ENCODE measurements around the gene MS4A8. TPM values are rescaled to one million over a fixed set of nuclear protein-coding genes. Genes with fewer than 3 reads are reported as not detected.

Gene MS4A8
- total and polyA plus RNA-seq, 10 of the 15 experiments (the other 5 are each of a cell fraction or from before 2014, with no cell fraction given): 0.04 TPM; not detected in 9

DNA sequence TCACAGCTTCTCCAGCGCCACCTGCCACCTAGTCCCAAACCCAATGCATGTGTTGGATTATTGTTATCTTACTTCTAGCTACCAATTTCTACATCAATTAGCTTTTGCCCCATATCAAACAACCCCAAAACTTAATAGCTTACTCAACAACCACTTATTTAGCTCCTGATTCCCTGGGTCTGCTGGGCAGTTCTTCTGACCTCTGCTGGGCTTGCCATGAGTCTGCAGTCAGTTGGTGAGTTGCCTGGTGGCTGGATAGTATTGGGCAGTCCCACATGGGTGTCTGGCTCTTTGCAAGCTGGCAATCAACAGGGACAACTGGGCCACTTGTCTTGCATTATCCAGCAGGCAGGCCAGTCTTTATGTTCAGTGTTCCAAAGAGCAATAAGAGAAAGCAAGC lies 43.6 kb downstream of the MS4A8 start:
- SMC1A ChIA-PET (ENCODE audit: uncharacterized antibody, unreplicated experiment): interaction anchor here (0.6 kb wide), 1 partner anchor 840 kb away, joined by 3 read pairs; no protein-coding TSS in a partner anchor

DNA sequence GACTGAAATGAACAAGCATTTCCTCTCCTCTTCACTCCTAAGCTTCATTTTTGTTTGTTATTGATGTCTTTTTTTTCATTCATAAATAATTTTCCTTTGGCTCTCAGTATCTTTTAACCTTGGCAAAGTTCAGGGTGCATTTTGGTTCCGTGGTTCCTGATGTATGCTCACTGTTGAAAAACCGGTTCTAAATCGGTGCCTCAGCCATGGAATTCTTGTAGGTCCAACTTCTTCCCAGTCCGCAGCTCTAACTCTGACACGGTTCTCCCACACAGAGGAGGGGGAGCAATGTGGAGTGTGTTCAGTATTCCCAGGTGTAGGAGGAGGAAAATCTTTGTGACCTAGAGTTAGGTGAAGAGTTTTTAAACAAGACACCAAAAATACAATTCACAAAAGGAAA lies 44.7 kb downstream of the MS4A8 start:
- Histone ChIP-seq H3K9ac (ENCODE audit: control insufficient read depth, insufficient read depth, low read length) (no peak overlapping the region), H3K27ac (ENCODE audit: control insufficient read depth, insufficient read depth) (no peak overlapping the region), H3K79me2 (ENCODE audit: control insufficient read depth, insufficient read depth, low read length) (no peaks in the 10 kb centered on the region), H3K4me2 (ENCODE audit: control insufficient read depth, insufficient read depth) (no peak overlapping the region), H3K27me3 (replicated peaks in 1 of 2; ENCODE audit: control insufficient read depth in 2 of 2, insufficient read depth in 2 of 2, low read length in 1 of 2) (no peaks in the 10 kb centered on the region), H2AFZ (ENCODE audit: control insufficient read depth, low read depth, low read length) (no peak overlapping the region), H3K9me3 (replicated peaks; ENCODE audit: control insufficient read depth, insufficient read depth, low read length) (no peaks in the 10 kb centered on the region; the same call in 2 of the 3 replicates), H3K36me3 (ENCODE audit: control insufficient read depth in 2 of 2, insufficient read depth in 2 of 2, low read length in 1 of 2) (no peaks in the 10 kb centered on the region), H3K4me1 (ENCODE audit: control insufficient read depth, insufficient read depth, low read length) (no peaks in the 10 kb centered on the region), H4K20me1 (ENCODE audit: control insufficient read depth, insufficient read depth) (no peaks in the 10 kb centered on the region), H3K4me3 (no peak overlapping the region)
- ChIA-PET CTCF (interaction anchor here (1.1 kb wide), 1 partner anchor 86 kb away, joined by 3 read pairs; no protein-coding TSS in a partner anchor), RAD21 (ENCODE audit: unreplicated experiment) (no interaction called here), POLR2A (no interaction called here), SMC1A (ENCODE audit: uncharacterized antibody, unreplicated experiment) (no interaction called here)
- DNase-seq (ENCODE audit: low read depth, low spot score) (no peak), FAIRE-seq (no peak), ATAC-seq (no peak)
- in situ Hi-C loops (cut with MboI) (no loop called here), intact Hi-C loops (cut with micrococcal nuclease; ENCODE audit: unreplicated experiment) (no loop called here)
- BruUV-seq (replicated peaks): no TSS peak
- 76% methylated on average over 5 of the region's 5 CpGs for WGBS (ENCODE audit: insufficient coverage, insufficient replicate concordance, low lambda C conversion rate, missing lambda C conversion rate)
- TF ChIP-seq BRCA1 (IDR thresholded peaks at IDR 0.05; ENCODE audit: low read depth, low read length): no peak
- TF ChIP-seq YY1 (IDR thresholded peaks at IDR 0.05; ENCODE audit: low read depth, low read length): no peak
- no peak for TF ChIP-seq EZH2 (IDR thresholded peaks at IDR 0.05; ENCODE audit: borderline replicate concordance, control insufficient read depth, low read depth, low read length)
- TF ChIP-seq, protein P1, sequence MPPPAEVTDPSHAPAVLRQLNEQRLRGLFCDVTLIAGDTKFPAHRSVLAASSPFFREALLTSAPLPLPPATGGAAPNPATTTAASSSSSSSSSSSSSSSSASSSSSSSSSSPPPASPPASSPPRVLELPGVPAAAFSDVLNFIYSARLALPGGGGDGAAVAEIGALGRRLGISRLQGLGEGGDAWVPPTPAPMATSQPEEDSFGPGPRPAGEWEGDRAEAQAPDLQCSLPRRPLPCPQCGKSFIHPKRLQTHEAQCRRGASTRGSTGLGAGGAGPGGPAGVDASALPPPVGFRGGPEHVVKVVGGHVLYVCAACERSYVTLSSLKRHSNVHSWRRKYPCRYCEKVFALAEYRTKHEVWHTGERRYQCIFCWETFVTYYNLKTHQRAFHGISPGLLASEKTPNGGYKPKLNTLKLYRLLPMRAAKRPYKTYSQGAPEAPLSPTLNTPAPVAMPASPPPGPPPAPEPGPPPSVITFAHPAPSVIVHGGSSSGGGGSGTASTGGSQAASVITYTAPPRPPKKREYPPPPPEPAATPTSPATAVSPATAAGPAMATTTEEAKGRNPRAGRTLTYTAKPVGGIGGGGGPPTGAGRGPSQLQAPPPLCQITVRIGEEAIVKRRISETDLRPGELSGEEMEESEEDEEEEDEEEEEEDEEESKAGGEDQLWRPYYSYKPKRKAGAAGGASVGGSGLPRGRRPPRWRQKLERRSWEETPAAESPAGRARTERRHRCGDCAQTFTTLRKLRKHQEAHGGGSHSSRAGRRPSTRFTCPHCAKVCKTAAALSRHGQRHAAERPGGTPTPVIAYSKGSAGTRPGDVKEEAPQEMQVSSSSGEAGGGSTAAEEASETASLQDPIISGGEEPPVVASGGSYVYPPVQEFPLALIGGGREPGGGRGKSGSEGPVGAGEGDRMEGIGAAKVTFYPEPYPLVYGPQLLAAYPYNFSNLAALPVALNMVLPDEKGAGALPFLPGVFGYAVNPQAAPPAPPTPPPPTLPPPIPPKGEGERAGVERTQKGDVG (CRISPR knock-in tag; IDR thresholded peaks at IDR 0.05): no peak
- TF ChIP-seq, protein P2, sequence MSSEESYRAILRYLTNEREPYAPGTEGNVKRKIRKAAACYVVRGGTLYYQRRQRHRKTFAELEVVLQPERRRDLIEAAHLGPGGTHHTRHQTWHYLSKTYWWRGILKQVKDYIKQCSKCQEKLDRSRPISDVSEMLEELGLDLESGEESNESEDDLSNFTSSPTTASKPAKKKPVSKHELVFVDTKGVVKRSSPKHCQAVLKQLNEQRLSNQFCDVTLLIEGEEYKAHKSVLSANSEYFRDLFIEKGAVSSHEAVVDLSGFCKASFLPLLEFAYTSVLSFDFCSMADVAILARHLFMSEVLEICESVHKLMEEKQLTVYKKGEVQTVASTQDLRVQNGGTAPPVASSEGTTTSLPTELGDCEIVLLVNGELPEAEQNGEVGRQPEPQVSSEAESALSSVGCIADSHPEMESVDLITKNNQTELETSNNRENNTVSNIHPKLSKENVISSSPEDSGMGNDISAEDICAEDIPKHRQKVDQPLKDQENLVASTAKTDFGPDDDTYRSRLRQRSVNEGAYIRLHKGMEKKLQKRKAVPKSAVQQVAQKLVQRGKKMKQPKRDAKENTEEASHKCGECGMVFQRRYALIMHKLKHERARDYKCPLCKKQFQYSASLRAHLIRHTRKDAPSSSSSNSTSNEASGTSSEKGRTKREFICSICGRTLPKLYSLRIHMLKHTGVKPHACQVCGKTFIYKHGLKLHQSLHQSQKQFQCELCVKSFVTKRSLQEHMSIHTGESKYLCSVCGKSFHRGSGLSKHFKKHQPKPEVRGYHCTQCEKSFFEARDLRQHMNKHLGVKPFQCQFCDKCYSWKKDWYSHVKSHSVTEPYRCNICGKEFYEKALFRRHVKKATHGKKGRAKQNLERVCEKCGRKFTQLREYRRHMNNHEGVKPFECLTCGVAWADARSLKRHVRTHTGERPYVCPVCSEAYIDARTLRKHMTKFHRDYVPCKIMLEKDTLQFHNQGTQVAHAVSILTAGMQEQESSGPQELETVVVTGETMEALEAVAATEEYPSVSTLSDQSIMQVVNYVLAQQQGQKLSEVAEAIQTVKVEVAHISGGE (CRISPR knock-in tag; IDR thresholded peaks at IDR 0.05): no peak
- no peak for TF ChIP-seq NR2F1 (conservative IDR thresholded peaks at IDR 0.05)
- TF ChIP-seq SMARCA5 (IDR thresholded peaks at IDR 0.05): no peak
- TF ChIP-seq KDM1A (IDR thresholded peaks at IDR 0.05; ENCODE audit: borderline replicate concordance): no peak
- no peak for TF ChIP-seq TAF1 (IDR thresholded peaks at IDR 0.05; ENCODE audit: borderline replicate concordance, low read depth, low read length)
- TF ChIP-seq MYC (IDR thresholded peaks at IDR 0.05; ENCODE audit: insufficient read depth, insufficient read length, insufficient replicate concordance, low read length, severe bottlenecking): no peak

More for the DNA sequence above, 43.6 kb downstream of the MS4A8 start:
- TF ChIP-seq TBL1XR1 (IDR thresholded peaks at IDR 0.05; ENCODE audit: low read depth, low read length) (no peak), PML (IDR thresholded peaks at IDR 0.05; ENCODE audit: low read length) (no peak), EZH2 (IDR thresholded peaks at IDR 0.05; ENCODE audit: borderline replicate concordance, control insufficient read depth, low read depth, low read length) (no peak), ZNF274 (IDR thresholded peaks at IDR 0.05; ENCODE audit: insufficient read depth, insufficient read length) (no peak)
- ChIA-PET RAD21 (ENCODE audit: unreplicated experiment) (no interaction called here), CTCF (interaction anchor here (2.0 kb wide), 1 partner anchor 13 kb away, joined by 6 read pairs; the partner anchor contains the start of gene MS4A15), POLR2A (no interaction called here)
- 0% methylated on average over 1 of the region's 1 CpG for WGBS (ENCODE audit: insufficient coverage, insufficient replicate concordance, low lambda C conversion rate, missing lambda C conversion rate)
- no peak overlapping the region for H3K9ac ChIP-seq (ENCODE audit: control insufficient read depth, insufficient read depth, low read length)
- intact Hi-C loops (cut with micrococcal nuclease; ENCODE audit: unreplicated experiment): no loop called here
- H3K27ac ChIP-seq (ENCODE audit: control insufficient read depth, insufficient read depth): no peak overlapping the region
- ATAC-seq (no peak), FAIRE-seq (no peak), DNase-seq (ENCODE audit: low read depth, low spot score) (no peak)
- H3K4me2 ChIP-seq (ENCODE audit: control insufficient read depth, insufficient read depth): no peak overlapping the region
- H4K20me1 ChIP-seq (ENCODE audit: control insufficient read depth, insufficient read depth): no peaks in the 10 kb centered on the region
- H3K9me3 ChIP-seq (replicated peaks; ENCODE audit: control insufficient read depth, insufficient read depth, low read length): no peaks in the 10 kb centered on the region; the same call in 2 of the 3 replicates
- no peaks in the 10 kb centered on the region for H3K4me1 ChIP-seq (ENCODE audit: control insufficient read depth, insufficient read depth, low read length)
- H3K36me3 ChIP-seq (ENCODE audit: control insufficient read depth in 2 of 2, insufficient read depth in 2 of 2, low read length in 1 of 2): no peaks in the 10 kb centered on the region
- no peaks in the 10 kb centered on the region for H3K79me2 ChIP-seq (ENCODE audit: control insufficient read depth, insufficient read depth, low read length)
- no peak overlapping the region for H2AFZ ChIP-seq (ENCODE audit: control insufficient read depth, low read depth, low read length)
- BruUV-seq (replicated peaks): no TSS peak
- in situ Hi-C loops (cut with MboI): no loop called here
- H3K27me3 ChIP-seq (replicated peaks in 1 of 2; ENCODE audit: control insufficient read depth in 2 of 2, insufficient read depth in 2 of 2, low read length in 1 of 2): no peaks in the 10 kb centered on the region
- H3K4me3 ChIP-seq: no peak overlapping the region

Data from GM12878 (cell line).